HG03025 (cell line): ENCODE measurements around the gene KRT20.

Source experiments
- ATAC-seq: cut with Tn5 transposase; IDR thresholded peaks from one replicate; pipeline ENCODE4 v1.9.1; 2021; ENCODE audit warnings: mild to moderate bottlenecking, moderate library complexity; ENCODE audit not compliant: unreplicated experiment, low FRiP score

KRT20 gene

GRCh38 chr17:40854175-40854814 lies 30.7 kb downstream of the KRT20 start:
- ATAC-seq = no peak

- no peak for ATAC-seq
These were observed 32.7 kb downstream of the KRT20 start for GRCh38 chr17:40852364-40852763.

- no peak for ATAC-seq
These were observed 34.6 kb downstream of the KRT20 start for GRCh38 chr17:40850293-40850972.

GRCh38 chr17:40849723-40850122 lies 35.3 kb downstream of the KRT20 start:
- ATAC-seq = no peak

GRCh38 chr17:40848583-40849235 lies 36.3 kb downstream of the KRT20 start:
- ATAC-seq = no peak

GRCh38 chr17:40846515-40847144 lies 38.4 kb downstream of the KRT20 start:
- no peak for ATAC-seq

- no peak for ATAC-seq
These were observed 40.4 kb downstream of the KRT20 start for GRCh38 chr17:40844671-40845107.

- ATAC-seq = no peak
These were observed 41.8 kb downstream of the KRT20 start for GRCh38 chr17:40843242-40843641.

- ATAC-seq = no peak
These were observed 43.8 kb downstream of the KRT20 start for GRCh38 chr17:40841246-40841645.

GRCh38 chr17:40839194-40839593 lies 45.8 kb downstream of the KRT20 start:
- no peak for ATAC-seq

GRCh38 chr17:40836020-40836419 lies 49.0 kb downstream of the KRT20 start:
- ATAC-seq = no peak

- ATAC-seq = no peak
These were observed 51.2 kb downstream of the KRT20 start for GRCh38 chr17:40833882-40834281.

GRCh38 chr17:40832840-40833239 lies 52.2 kb downstream of the KRT20 start:
- ATAC-seq = no peak

- no peak for ATAC-seq
These were observed 54.8 kb downstream of the KRT20 start for GRCh38 chr17:40830085-40830776.

GRCh38 chr17:40828454-40829044 lies 56.5 kb downstream of the KRT20 start:
- no peak for ATAC-seq

- no peak for ATAC-seq
These were observed 57.1 kb downstream of the KRT20 start for GRCh38 chr17:40827746-40828453.
